Suprapubic skin (tissue), 4 donors: ENCODE results near the gene STK10. TPM values are rescaled to one million over a fixed set of nuclear protein-coding genes. Genes with fewer than 3 reads are reported as not detected.

Experiments used
- DNase-seq, 2 donors: peaks; one replicate each; pipeline ENCODE4 v3.0.0-alpha.2; 2019; ENCODE audit warnings: low spot score in 2 of 2
- H3K27ac ChIP-seq: fragments of 200-600 bp; sonication (generic); one replicate; pipeline ENCODE4 v1.5.1; 2019
- H3K27me3 ChIP-seq: fragments of 200-600 bp; sonication (generic); one replicate; pipeline ENCODE4 v1.5.1; 2019
- H3K36me3 ChIP-seq: fragments of 200-600 bp; sonication (generic); one replicate; pipeline ENCODE4 v1.5.1; 2019
- H3K4me1 ChIP-seq: fragments of 200-600 bp; sonication (generic); one replicate; pipeline ENCODE4 v1.5.1; 2019
- H3K4me3 ChIP-seq: fragments of 200-600 bp; sonication (generic); one replicate; pipeline ENCODE4 v1.5.1; 2019; ENCODE audit warnings: mild to moderate bottlenecking
- H3K9me3 ChIP-seq: fragments of 200-600 bp; sonication (generic); one replicate; pipeline ENCODE4 v1.5.1; 2019
- EP300 ChIP-seq: sonication (generic); formaldehyde crosslinking; IDR thresholded peaks from one replicate; pipeline ENCODE4 v1.6.1; 2017; ENCODE audit warnings: antibody characterized with exemption
- POLR2A ChIP-seq, 2 donors: fragments of 450-650 bp; IDR thresholded peaks; one replicate each; pipeline ENCODE4 v1.6.1; 2017; ENCODE audit warnings: antibody characterized with exemption in 2 of 2, mild to moderate bottlenecking in 2 of 2, moderate library complexity in 2 of 2
- POLR2AphosphoS5 ChIP-seq, 3 donors: sonication (generic); formaldehyde crosslinking; IDR thresholded peaks; one replicate each; pipeline ENCODE4 v1.6.1; 2017; ENCODE audit warnings: antibody characterized with exemption in 3 of 3
- WGBS: methylation state at CpG from one replicate; pipeline ENCODE4 v1.1.5; 2018; 5-methylcytosine and 5-hydroxymethylcytosine counted together
- total RNA-seq, 4 donors: library from RNA; depleted of rRNA; stranded (reverse); fragments of >200 nt; gene quantifications; one replicate each; pipeline ENCODE4 v1.1.0, GENCODE V29; 2016
- TF ChIP-seq, protein P1 (sequence below), 2 donors: fragments of 200-600 bp in 1 of 2; fragments of 450-650 bp in 1 of 2; sonication (generic) in 1 of 2; IDR thresholded peaks; one replicate each; pipeline ENCODE4 v1.5.1; 2016 to 2019; ENCODE audit warnings: antibody characterized with exemption in 2 of 2, mild to moderate bottlenecking in 1 of 2, moderate library complexity in 1 of 2

Gene STK10
- total RNA-seq, 4 donors from 2014 or later = 29.0 to 49.6 (median 36.9) TPM

- no peak overlapping the region for H3K27ac ChIP-seq
- whole genome bisulfite sequencing = 88% methylated on average over 21 of the region's 21 CpGs
- H3K36me3 ChIP-seq = no peaks in the 10 kb centered on the region
- H3K4me1 ChIP-seq = peaks cover 8% of the 10 kb centered on the region
- no peak for TF ChIP-seq EP300
- TF ChIP-seq, protein P1, sequence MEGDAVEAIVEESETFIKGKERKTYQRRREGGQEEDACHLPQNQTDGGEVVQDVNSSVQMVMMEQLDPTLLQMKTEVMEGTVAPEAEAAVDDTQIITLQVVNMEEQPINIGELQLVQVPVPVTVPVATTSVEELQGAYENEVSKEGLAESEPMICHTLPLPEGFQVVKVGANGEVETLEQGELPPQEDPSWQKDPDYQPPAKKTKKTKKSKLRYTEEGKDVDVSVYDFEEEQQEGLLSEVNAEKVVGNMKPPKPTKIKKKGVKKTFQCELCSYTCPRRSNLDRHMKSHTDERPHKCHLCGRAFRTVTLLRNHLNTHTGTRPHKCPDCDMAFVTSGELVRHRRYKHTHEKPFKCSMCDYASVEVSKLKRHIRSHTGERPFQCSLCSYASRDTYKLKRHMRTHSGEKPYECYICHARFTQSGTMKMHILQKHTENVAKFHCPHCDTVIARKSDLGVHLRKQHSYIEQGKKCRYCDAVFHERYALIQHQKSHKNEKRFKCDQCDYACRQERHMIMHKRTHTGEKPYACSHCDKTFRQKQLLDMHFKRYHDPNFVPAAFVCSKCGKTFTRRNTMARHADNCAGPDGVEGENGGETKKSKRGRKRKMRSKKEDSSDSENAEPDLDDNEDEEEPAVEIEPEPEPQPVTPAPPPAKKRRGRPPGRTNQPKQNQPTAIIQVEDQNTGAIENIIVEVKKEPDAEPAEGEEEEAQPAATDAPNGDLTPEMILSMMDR (IDR thresholded peaks at IDR 0.05) = no peak
- no peak for TF ChIP-seq POLR2A (IDR thresholded peaks at IDR 0.05)
- peak in 1 of 2 donors; percentile 46 for DNase-seq
- H3K9me3 ChIP-seq = no peaks in the 10 kb centered on the region
- no peak overlapping the region for H3K4me3 ChIP-seq
- no peaks in the 10 kb centered on the region for H3K27me3 ChIP-seq
These were observed 41.9 kb downstream of the STK10 start for GRCh38 chr5:172145870-172146747.

GRCh38 chr5:172144931-172145869, 42.8 kb downstream of the STK10 start:
- TF ChIP-seq, protein P1 (IDR thresholded peaks at IDR 0.05) = no peak
- TF ChIP-seq POLR2AphosphoS5 (IDR thresholded peaks at IDR 0.05) (no peak), POLR2A (IDR thresholded peaks at IDR 0.05) (no peak)
- no peaks in the 10 kb centered on the region for H3K36me3 ChIP-seq
- H3K4me1 ChIP-seq = peaks cover 6% of the 10 kb centered on the region

GRCh38 chr5:172144291-172144815, 43.7 kb downstream of the STK10 start:
- 49% methylated on average over 10 of the region's 10 CpGs for WGBS
- no peak for DNase-seq
- TF ChIP-seq EP300 (no peak), POLR2A (IDR thresholded peaks at IDR 0.05) (no peak), POLR2AphosphoS5 (IDR thresholded peaks at IDR 0.05) (no peak)
- TF ChIP-seq, protein P1 (IDR thresholded peaks at IDR 0.05) = no peak
- Histone ChIP-seq H3K27me3 (no peaks in the 10 kb centered on the region), H3K4me1 (peaks cover 6% of the 10 kb centered on the region), H3K27ac (no peak overlapping the region), H3K4me3 (no peak overlapping the region), H3K36me3 (no peaks in the 10 kb centered on the region), H3K9me3 (no peaks in the 10 kb centered on the region)

More at GRCh38 chr5:172144931-172145869, 42.8 kb downstream of the STK10 start:
- Histone ChIP-seq H3K4me3 (no peak overlapping the region), H3K9me3 (no peaks in the 10 kb centered on the region), H3K27me3 (no peaks in the 10 kb centered on the region), H3K27ac (no peak overlapping the region)
- DNase-seq = no peak
- WGBS = 87% methylated on average over 11 of the region's 15 CpGs

DNA sequence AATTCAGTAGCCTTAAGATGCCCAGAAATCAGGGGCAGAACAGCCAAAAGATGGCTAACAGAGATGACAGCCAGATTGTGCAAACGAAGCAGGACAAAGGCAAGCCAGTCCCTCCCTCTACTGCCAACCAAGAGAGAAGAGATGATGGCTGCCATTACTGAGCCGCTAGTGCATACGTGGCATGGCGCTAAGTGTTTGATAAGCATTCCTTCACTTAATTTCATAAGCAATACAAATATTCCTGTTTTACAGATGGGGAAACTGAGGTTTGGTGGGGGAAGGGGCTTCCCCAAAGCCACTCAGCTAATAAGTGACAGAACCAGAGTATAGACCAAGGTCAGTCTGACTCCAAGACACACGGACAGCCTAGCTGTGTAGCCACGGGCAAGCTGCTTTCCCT, 44.1 kb downstream of the STK10 start:
- 86% methylated on average over 6 of the region's 6 CpGs for WGBS

More for the DNA sequence above, 44.1 kb downstream of the STK10 start:
- Histone ChIP-seq H3K27me3 (no peaks in the 10 kb centered on the region), H3K4me3 (no peak overlapping the region), H3K4me1 (peaks cover 6% of the 10 kb centered on the region), H3K36me3 (no peaks in the 10 kb centered on the region), H3K9me3 (no peaks in the 10 kb centered on the region), H3K27ac (no peak overlapping the region)
- TF ChIP-seq POLR2A (IDR thresholded peaks at IDR 0.05) = no peak
- TF ChIP-seq EP300 = no peak
- TF ChIP-seq POLR2AphosphoS5 (IDR thresholded peaks at IDR 0.05) = no peak
- TF ChIP-seq, protein P1 (IDR thresholded peaks at IDR 0.05) = no peak
- DNase-seq = no peak
